A549 (cell line): ENCODE results near the gene CRTC3. TPM values are rescaled to one million over a fixed set of nuclear protein-coding genes. Genes with fewer than 3 reads are reported as not detected.
A peak's percentile ranks its signal among the peaks of the same experiment; 100 is the strongest.

Experiments
- ATAC-seq, 2 experiments: fragments of 200-7000 bp in 1 of 2; fragments of >200 bp in 1 of 2; cut with Nextera tagmentation in 1 of 2; cut with Tn5 transposase in 1 of 2; 3 replicates each; pipeline versions ENCODE4 v1.8.0 to v1.9.1; 2018 to 2020; ENCODE audit warnings: mild to moderate bottlenecking in 1 of 2, moderate library complexity in 1 of 2
- CTCF ChIA-PET: fragments of 300-600 bp; sonication (Branson Sonifier 250); formaldehyde crosslinking; extraction: SDS; loops from one replicate; lab custom pipeline; 2021; ENCODE audit warnings: antibody characterized with exemption, inconsistent platforms; lab: Yijun Ruan, JAX
- POLR2A ChIA-PET: fragments of 350-600 bp; formaldehyde crosslinking; extraction: SDS; loops from one replicate; lab custom pipeline; 2021; ENCODE audit warnings: antibody characterized with exemption, inconsistent platforms; lab: Yijun Ruan, JAX
- DNase-seq, 2 experiments: peaks; one replicate each; pipeline versions ENCODE4 v3.0.0 to v3.0.0-alpha.2; 2011 to 2016; ENCODE audit warnings: low read depth in 1 of 2, low spot score in 1 of 2
- FAIRE-seq: peaks from 2 replicates; lab custom pipeline; 2011; peaks lifted over from hg19 to GRCh38; lab: Jason Lieb, UNC
- H3K27ac ChIP-seq, 2 experiments: fragments of >200 bp; sonication (Bioruptor Twin); formaldehyde crosslinking; 3 replicates each; pipeline ENCODE4 v1.5.1; 2016 to 2017
- H3K4me1 ChIP-seq: fragments of >200 bp; sonication (Bioruptor Twin); formaldehyde crosslinking; 3 replicates; pipeline ENCODE4 v1.6.1; 2016
- H3K4me2 ChIP-seq: fragments of >200 bp; sonication (Bioruptor Twin); formaldehyde crosslinking; 3 replicates; pipeline ENCODE4 v1.6.1; 2016
- H3K4me3 ChIP-seq: fragments of >200 bp; sonication (Bioruptor Twin); formaldehyde crosslinking; 3 replicates; pipeline ENCODE4 v1.5.1; 2016
- H3K9me3 ChIP-seq: fragments of >200 bp; sonication (Bioruptor Twin); formaldehyde crosslinking; 3 replicates; pipeline ENCODE4 v1.6.1; 2016
- BHLHE40 ChIP-seq: IDR thresholded peaks from 2 replicates; pipeline ENCODE4 v1.6.1; 2012; ENCODE audit warnings: low read depth, low read length, inconsistent platforms
- CEBPB ChIP-seq, 2 experiments: fragments of >200 bp in 1 of 2; sonication (Bioruptor Twin) in 1 of 2; formaldehyde crosslinking in 1 of 2; IDR thresholded peaks; 2 replicates each; pipeline ENCODE4 v1.6.1; 2012 to 2016
- CHD2 ChIP-seq: fragments of 150-350 bp; IDR thresholded peaks from 2 replicates; pipeline ENCODE4 v1.6.1; 2014; ENCODE audit warnings: low read length; ENCODE audit not compliant: partially characterized antibody
- FOXS1 ChIP-seq: fragments of 250-450 bp; sonication (Bioruptor Pico); IDR thresholded peaks from 2 replicates; pipeline ENCODE4 v1.5.0; 2020; ENCODE audit warnings: mild to moderate bottlenecking, moderate library complexity
- GATA3 ChIP-seq: IDR thresholded peaks from 2 replicates; pipeline ENCODE4 v1.6.1; 2012; ENCODE audit warnings: borderline replicate concordance
- HOXA7 ChIP-seq: fragments of 250-450 bp; sonication (Bioruptor Pico); IDR thresholded peaks from 2 replicates; pipeline ENCODE4 v1.5.0; 2020; ENCODE audit warnings: mild to moderate bottlenecking, moderate library complexity
- HOXB13 ChIP-seq: fragments of 250-450 bp; sonication (Bioruptor Pico); IDR thresholded peaks from 2 replicates; pipeline ENCODE4 v1.5.0; 2020; ENCODE audit warnings: low read depth, mild to moderate bottlenecking, moderate library complexity
- KDM1A ChIP-seq: fragments of 200-600 bp; sonication (generic); IDR thresholded peaks from 2 replicates; pipeline ENCODE4 v1.6.1; 2016; ENCODE audit warnings: low read depth, mild to moderate bottlenecking
- MAFK ChIP-seq: fragments of 450-650 bp; IDR thresholded peaks from 2 replicates; pipeline ENCODE4 v1.6.1; 2014; ENCODE audit not compliant: partially characterized antibody
- PBX3 ChIP-seq: IDR thresholded peaks from 2 replicates; pipeline ENCODE4 v1.6.1; 2012
- POLR2A ChIP-seq: IDR thresholded peaks from 2 replicates; pipeline ENCODE4 v1.6.1; 2012; ENCODE audit warnings: mild to moderate bottlenecking, low read length
- RFX5 ChIP-seq: fragments of 450-650 bp; IDR thresholded peaks from 2 replicates; pipeline ENCODE4 v1.7.1; 2014; ENCODE audit warnings: antibody characterized with exemption, mild to moderate bottlenecking, moderate library complexity
- TFCP2L1 ChIP-seq: fragments of 250-450 bp; sonication (Bioruptor Pico); IDR thresholded peaks from 2 replicates; pipeline ENCODE4 v1.5.0; 2021; ENCODE audit warnings: mild to moderate bottlenecking
- ZC3H11A ChIP-seq: fragments of 450-650 bp; IDR thresholded peaks from 2 replicates; pipeline ENCODE4 v1.6.1; 2014; ENCODE audit warnings: antibody characterized with exemption, mild to moderate bottlenecking
- WGBS: methylation state at CpG from one replicate; pipeline ENCODE4 v1.1.6; 2017; ENCODE audit errors: missing lambda C conversion rate; 5-methylcytosine and 5-hydroxymethylcytosine counted together
- polyA plus RNA-seq, 4 experiments: library from polyadenylated mRNA; depleted of rRNA in 3 of 4; stranded (reverse); fragments of >200 nt; fragmentation: RNase III in 1 of 4; extraction: RNeasy Plus Mini Kit Qiagen cat#74134 plus additional on column Dnase treatment in 1 of 4; gene quantifications; 2 replicates in 3 of 4; 3 replicates in 1 of 4; pipeline ENCODE4 v1.2.3, GENCODE V29; 2011 to 2017
- TF ChIP-seq, protein P1 (sequence below): fragments of >200 bp; sonication (Bioruptor Twin); formaldehyde crosslinking; IDR thresholded peaks from 3 replicates; pipeline ENCODE4 v1.5.1; 2016
- TF ChIP-seq, protein P2 (sequence below): fragments of 250-450 bp; sonication (Bioruptor Pico); IDR thresholded peaks from 2 replicates; pipeline ENCODE4 v1.5.0; 2020; ENCODE audit warnings: low read depth, mild to moderate bottlenecking, moderate library complexity

CRTC3 gene
- polyA plus RNA-seq, 2 of the 4 experiments (the other 2 are of a cell fraction): 17.5 to 30.5 TPM

DNA sequence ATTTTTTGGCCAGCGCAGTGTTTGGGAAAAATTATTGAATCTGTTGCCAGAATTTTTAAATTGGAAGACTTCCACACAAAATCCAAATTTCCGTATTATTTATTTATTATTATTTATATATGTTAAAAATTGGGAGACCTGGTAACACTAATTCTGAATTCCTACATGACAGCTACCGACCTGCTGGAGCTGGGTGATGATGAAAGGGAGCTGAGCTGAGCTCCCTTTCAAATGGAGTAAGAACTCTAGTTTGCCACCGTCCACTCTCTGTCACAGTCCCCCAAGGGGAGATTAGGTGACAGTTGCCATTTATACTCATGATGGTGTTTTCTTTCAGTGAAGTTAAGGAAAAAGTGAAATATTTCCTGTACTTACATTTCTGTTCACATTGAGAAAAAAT, 1.4 kb downstream of the CRTC3 start:
- no peak for ATAC-seq
- Histone ChIP-seq H3K4me2 (peak overlapping the region; percentile 87), H3K9me3 (no peaks in the 10 kb centered on the region), H3K4me3 (peak overlapping the region; percentile 66), H3K4me1 (peaks cover 13% of the 10 kb centered on the region; the same call in 2 of the 3 replicates), H3K27ac (peak overlapping the region in 1 of 2 experiments; percentile 96; a peak in 3 of 6 replicates)
- FAIRE-seq: no peak
- TF ChIP-seq KDM1A: no peak
- no peak for TF ChIP-seq ZC3H11A
- no peak for TF ChIP-seq CEBPB (IDR thresholded peaks at IDR 0.05)
- TF ChIP-seq, protein P1, sequence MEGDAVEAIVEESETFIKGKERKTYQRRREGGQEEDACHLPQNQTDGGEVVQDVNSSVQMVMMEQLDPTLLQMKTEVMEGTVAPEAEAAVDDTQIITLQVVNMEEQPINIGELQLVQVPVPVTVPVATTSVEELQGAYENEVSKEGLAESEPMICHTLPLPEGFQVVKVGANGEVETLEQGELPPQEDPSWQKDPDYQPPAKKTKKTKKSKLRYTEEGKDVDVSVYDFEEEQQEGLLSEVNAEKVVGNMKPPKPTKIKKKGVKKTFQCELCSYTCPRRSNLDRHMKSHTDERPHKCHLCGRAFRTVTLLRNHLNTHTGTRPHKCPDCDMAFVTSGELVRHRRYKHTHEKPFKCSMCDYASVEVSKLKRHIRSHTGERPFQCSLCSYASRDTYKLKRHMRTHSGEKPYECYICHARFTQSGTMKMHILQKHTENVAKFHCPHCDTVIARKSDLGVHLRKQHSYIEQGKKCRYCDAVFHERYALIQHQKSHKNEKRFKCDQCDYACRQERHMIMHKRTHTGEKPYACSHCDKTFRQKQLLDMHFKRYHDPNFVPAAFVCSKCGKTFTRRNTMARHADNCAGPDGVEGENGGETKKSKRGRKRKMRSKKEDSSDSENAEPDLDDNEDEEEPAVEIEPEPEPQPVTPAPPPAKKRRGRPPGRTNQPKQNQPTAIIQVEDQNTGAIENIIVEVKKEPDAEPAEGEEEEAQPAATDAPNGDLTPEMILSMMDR: no peak
- TF ChIP-seq POLR2A: no peak
- no peak for DNase-seq
- 65% methylated on average over 4 of the region's 4 CpGs for WGBS
- CTCF ChIA-PET: interaction anchor here (0.9 to 2.8 kb wide), 6 partner anchors 9 to 211 kb away, joined by 3 to 12 read pairs (median 6); no protein-coding TSS in a partner anchor
- POLR2A ChIA-PET: interaction anchor here (0.6 to 1.6 kb wide), 5 partner anchors 12 to 186 kb away, joined by 3 to 6 read pairs (median 4); partner anchors contain the start of genes BLM and IQGAP1

GRCh38 chr15:90535254-90535653, 5.5 kb downstream of the CRTC3 start:
- Histone ChIP-seq H3K27ac (no peak overlapping the region), H3K4me2 (no peak overlapping the region), H3K9me3 (no peaks in the 10 kb centered on the region), H3K4me3 (no peak overlapping the region), H3K4me1 (peaks cover 9% of the 10 kb centered on the region; the same call in 1 of the 3 replicates)
- ATAC-seq (no peak), DNase-seq (no peak), FAIRE-seq (no peak)
- ChIA-PET CTCF (interaction anchor here (0.6 to 2.3 kb wide), 7 partner anchors 15 to 400 kb away, joined by 3 to 12 read pairs (median 3); partner anchors contain the start of gene UNC45A), POLR2A (no interaction called here)
- WGBS: 89% methylated on average over 5 of the region's 5 CpGs
- TF ChIP-seq TFCP2L1 (CRISPR knock-in tag): no peak

GRCh38 chr15:90539789-90540188, 10.1 kb downstream of the CRTC3 start:
- no peaks in the 10 kb centered on the region for H3K9me3 ChIP-seq
- no peak overlapping the region for H3K27ac ChIP-seq
- whole genome bisulfite sequencing: 89% methylated on average over 10 of the region's 10 CpGs
- ATAC-seq (no peak), DNase-seq (no peak), FAIRE-seq (no peak)
- TF ChIP-seq HOXA7 (CRISPR knock-in tag) (no peak), MAFK (no peak), RFX5 (no peak), KDM1A (no peak)
- no peaks in the 10 kb centered on the region for H3K4me1 ChIP-seq
- H3K4me2 ChIP-seq: no peak overlapping the region
- ChIA-PET POLR2A (no interaction called here), CTCF (interaction anchor here (0.7 to 1.4 kb wide), 7 partner anchors 8 to 346 kb away, joined by 3 to 4 read pairs (median 4); no protein-coding TSS in a partner anchor)
- H3K4me3 ChIP-seq: no peak overlapping the region

DNA sequence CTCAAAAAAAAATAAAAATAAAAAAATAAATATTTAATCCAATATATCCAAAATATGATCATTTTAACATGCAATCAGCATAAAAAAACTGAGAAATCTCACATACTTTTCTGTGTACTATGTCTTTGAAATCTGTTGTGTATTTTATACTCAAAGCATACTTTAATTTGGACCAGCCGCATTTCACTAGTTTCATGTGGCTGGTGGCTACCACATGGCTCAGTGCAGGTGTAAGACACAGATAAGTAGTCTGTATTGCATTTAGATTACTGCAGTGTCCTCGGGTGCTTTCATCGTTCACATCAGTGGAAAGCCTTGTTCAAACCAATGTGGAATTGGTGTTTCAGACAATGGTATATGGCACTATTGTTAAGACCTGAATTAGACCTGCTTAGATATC, 11.0 kb downstream of the CRTC3 start:
- ChIA-PET CTCF (interaction anchor here (1.0 kb wide), 1 partner anchor 21 kb away, joined by 3 read pairs; no protein-coding TSS in a partner anchor), POLR2A (no interaction called here)
- no peak for DNase-seq
- no peaks in the 10 kb centered on the region for H3K4me1 ChIP-seq
- H3K4me3 ChIP-seq: no peak overlapping the region
- FAIRE-seq: no peak
- TF ChIP-seq POLR2A: no peak
- TF ChIP-seq HOXB13 (CRISPR knock-in tag): no peak
- TF ChIP-seq, protein P2, sequence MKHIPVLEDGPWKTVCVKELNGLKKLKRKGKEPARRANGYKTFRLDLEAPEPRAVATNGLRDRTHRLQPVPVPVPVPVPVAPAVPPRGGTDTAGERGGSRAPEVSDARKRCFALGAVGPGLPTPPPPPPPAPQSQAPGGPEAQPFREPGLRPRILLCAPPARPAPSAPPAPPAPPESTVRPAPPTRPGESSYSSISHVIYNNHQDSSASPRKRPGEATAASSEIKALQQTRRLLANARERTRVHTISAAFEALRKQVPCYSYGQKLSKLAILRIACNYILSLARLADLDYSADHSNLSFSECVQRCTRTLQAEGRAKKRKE (CRISPR knock-in tag): no peak
- TF ChIP-seq PBX3: no peak
- TF ChIP-seq GATA3: no peak
- TF ChIP-seq FOXS1 (CRISPR knock-in tag): no peak
- TF ChIP-seq BHLHE40: no peak
- TF ChIP-seq TFCP2L1 (CRISPR knock-in tag): no peak
- no peak for TF ChIP-seq CHD2
- H3K4me2 ChIP-seq: no peak overlapping the region
- H3K9me3 ChIP-seq: no peaks in the 10 kb centered on the region
- H3K27ac ChIP-seq: no peak overlapping the region
- 86% methylated on average over 3 of the region's 3 CpGs for WGBS
- ATAC-seq: no peak
